ENCODE data around the gene PPID.

GRCh38 chr4:158754385-158755180 lies 31.4 kb upstream of the PPID start:
- TF ChIP-seq CTCF (conservative IDR thresholded peaks at IDR 0.05; ENCODE audit: low read depth, low read length) (no peak), EZH2 (IDR thresholded peaks at IDR 0.05; ENCODE audit: low read length, unreplicated experiment) (no peak)

Measured in PC-3 (cell line).